ENCODE data around the gene FOXG1. TPM values are rescaled to one million over a fixed set of nuclear protein-coding genes. Genes with fewer than 3 reads are reported as not detected.

FOXG1 gene
- total RNA-seq, 3 donors from 2014 or later, result not detected

GRCh38 chr14:28807518-28807917 lies 40.9 kb downstream of the FOXG1 start:
- TF ChIP-seq POLR2AphosphoS5 (IDR thresholded peaks at IDR 0.05) (no peak), POLR2A (IDR thresholded peaks at IDR 0.05) (no peak), CTCF (IDR thresholded peaks at IDR 0.05) (no peak)
- H3K4me1 ChIP-seq, result no peaks in the 10 kb centered on the region
- H3K36me3 ChIP-seq, result no peaks in the 10 kb centered on the region
- H3K27me3 ChIP-seq, result no peaks in the 10 kb centered on the region
- H3K4me3 ChIP-seq, result no peak overlapping the region
- no peak for DNase-seq (ENCODE audit: low spot score in 2 of 2)
- no peak overlapping the region for H3K27ac ChIP-seq
- H3K9me3 ChIP-seq, result no peaks in the 10 kb centered on the region
- intact Hi-C loops (cut with DNase I; ENCODE audit: low total_unique reads), result no loop called here

GRCh38 chr14:28813810-28814209 lies 47.2 kb downstream of the FOXG1 start:
- Histone ChIP-seq H3K27me3 (no peaks in the 10 kb centered on the region), H3K9me3 (no peaks in the 10 kb centered on the region), H3K4me1 (no peaks in the 10 kb centered on the region), H3K36me3 (no peaks in the 10 kb centered on the region), H3K4me3 (no peak overlapping the region), H3K27ac (no peak overlapping the region)
- no peak for DNase-seq (ENCODE audit: low spot score in 2 of 2)
- intact Hi-C loops (cut with DNase I; ENCODE audit: low total_unique reads), result no loop called here
- TF ChIP-seq POLR2A (IDR thresholded peaks at IDR 0.05), result no peak
- no peak for TF ChIP-seq POLR2AphosphoS5 (IDR thresholded peaks at IDR 0.05)
- TF ChIP-seq CTCF (IDR thresholded peaks at IDR 0.05), result no peak

All from breast epithelium (tissue), 4 donors.